Panc1 (cell line): ENCODE measurements around the gene CCDC85C. TPM values are rescaled to one million over a fixed set of nuclear protein-coding genes. Genes with fewer than 3 reads are reported as not detected.
A peak's percentile ranks its signal among the peaks of the same experiment; 100 is the strongest.

Experiments
- ATAC-seq: fragments of 200-7000 bp; cut with Tn5 transposase; 2 replicates; pipeline ENCODE4 v1.9.1; 2020; ENCODE audit warnings: mild to moderate bottlenecking, moderate library complexity
- BruUV-seq: library from RNA; stranded (reverse); fragments of 400-500 nt; replicated peaks from 2 replicates; lab custom pipeline; 2021; lab: Mats Ljungman, UMichigan
- CTCF ChIA-PET: fragments of 300-600 bp; sonication (Branson Sonifier 250); formaldehyde crosslinking; loops from one replicate; lab custom pipeline; 2022; ENCODE audit warnings: antibody characterized with exemption; lab: Charles Lee
- POLR2A ChIA-PET: fragments of 300-600 bp; sonication (Branson Sonifier 250); formaldehyde crosslinking; loops from one replicate; lab custom pipeline; 2022; ENCODE audit warnings: antibody characterized with exemption; lab: Charles Lee
- DNase-seq: peaks from one replicate; pipeline ENCODE4 v3.0.0-alpha.2; 2010; ENCODE audit warnings: low read depth, low spot score
- H3K27ac ChIP-seq: 2 replicates; pipeline ENCODE4 v1.5.1; 2011; ENCODE audit warnings: mild to moderate bottlenecking, low read length, inconsistent platforms
- H3K27me3 ChIP-seq: fragments of 200-500 bp; sonication (Bioruptor generic); 2 replicates; pipeline ENCODE4 v1.6.0; 2014; ENCODE audit warnings: low read length, inconsistent platforms; ENCODE audit not compliant: control insufficient read depth, insufficient read depth
- H3K36me3 ChIP-seq: fragments of 200-500 bp; sonication (Bioruptor generic); 2 replicates; pipeline ENCODE4 v1.5.1; 2014; ENCODE audit warnings: inconsistent platforms, mild to moderate bottlenecking, low read length, moderate library complexity; ENCODE audit not compliant: control insufficient read depth, insufficient read depth
- H3K4me1 ChIP-seq: 2 replicates; pipeline ENCODE4 v1.5.1; 2011; ENCODE audit warnings: inconsistent platforms, mild to moderate bottlenecking, low read length, moderate library complexity; ENCODE audit not compliant: control insufficient read depth, insufficient read depth
- H3K4me3 ChIP-seq, 2 experiments: 2 replicates each; pipeline ENCODE4 v1.5.1; 2011 to 2012; ENCODE audit warnings: low read depth in 2 of 2, low read length in 2 of 2, mild to moderate bottlenecking in 2 of 2, inconsistent platforms in 1 of 2, moderate library complexity in 1 of 2
- H3K9me3 ChIP-seq: fragments of 200-500 bp; sonication (Bioruptor generic); 2 replicates; pipeline ENCODE4 v1.5.1; 2014; ENCODE audit warnings: low read depth, mild to moderate bottlenecking, inconsistent platforms, low read length, moderate library complexity; ENCODE audit not compliant: control insufficient read depth, insufficient read depth
- CTCF ChIP-seq: fragments of 450-650 bp; IDR thresholded peaks from 2 replicates; pipeline ENCODE4 v1.5.1; 2017; ENCODE audit warnings: mild to moderate bottlenecking
- POLR2AphosphoS5 ChIP-seq: IDR thresholded peaks from 2 replicates; pipeline ENCODE4 v1.6.1; 2012; ENCODE audit warnings: mild to moderate bottlenecking, low read depth, low read length, moderate library complexity
- REST ChIP-seq, 2 experiments: IDR thresholded peaks; 2 replicates each; pipeline ENCODE4 v1.6.1; 2011 to 2012; ENCODE audit warnings: low read depth in 2 of 2, control low read depth in 1 of 2, low read length in 1 of 2, mild to moderate bottlenecking in 1 of 2, moderate library complexity in 1 of 2; ENCODE audit not compliant: insufficient read depth in 1 of 2
- SIN3A ChIP-seq: IDR thresholded peaks from 2 replicates; pipeline ENCODE4 v1.6.1; 2012; ENCODE audit warnings: low read depth, mild to moderate bottlenecking, low read length, moderate library complexity, borderline replicate concordance; ENCODE audit not compliant: insufficient read depth
- TCF7L2 ChIP-seq: IDR thresholded peaks from 2 replicates; pipeline ENCODE4 v1.6.1; 2011; ENCODE audit warnings: mild to moderate bottlenecking, low read depth, low read length, inconsistent platforms
- in situ Hi-C: cut with HindIII; loops from 2 replicates; pipeline ENCODE4 v1.10.0; 2016; ENCODE audit warnings: low sequenced_read_pairs, low pct_unique_long_range_greater_than_20kb
- intact Hi-C: fragments of 100-400 bp; cut with micrococcal nuclease; formaldehyde crosslinking; loops from one replicate; pipeline ENCODE4 v1.10.0; 2022; ENCODE audit not compliant: unreplicated experiment
- total RNA-seq: library from RNA; stranded (reverse); gene quantifications from one replicate; pipeline ENCODE4 v1.2.1, GENCODE V29; 2021; ENCODE audit not compliant: unreplicated experiment

The CCDC85C gene
- total RNA-seq, 1 experiment from 2014 or later: 96.6 TPM

GRCh38 chr14:99522457-99522891 is 81.5 kb downstream of the CCDC85C start:
- peaks cover 82% of the 10 kb centered on the region for H3K4me1 ChIP-seq
- no peak for DNase-seq
- peak; percentile 54 for ATAC-seq
- H3K27ac ChIP-seq: peak overlapping the region; percentile 81
- no peaks in the 10 kb centered on the region for H3K36me3 ChIP-seq
- H3K9me3 ChIP-seq: no peaks in the 10 kb centered on the region
- no peaks in the 10 kb centered on the region for H3K27me3 ChIP-seq
- ChIA-PET CTCF (interaction anchor here (1.4 kb wide), 1 partner anchor 52 kb away, joined by 3 read pairs; no protein-coding TSS in a partner anchor), POLR2A (no interaction called here)
- H3K4me3 ChIP-seq: no peak overlapping the region
- intact Hi-C loops: loop anchor here (2.0 kb wide), 1 partner anchor 32 kb away; no protein-coding TSS in a partner anchor
- in situ Hi-C loops: no loop called here
- no TSS peak for BruUV-seq
- no peak for TF ChIP-seq REST (IDR thresholded peaks at IDR 0.05; ENCODE audit: insufficient read depth in 1 of 2, low read depth in 2 of 2, low read length in 1 of 2)
- TF ChIP-seq SIN3A: no peak

- Histone ChIP-seq H3K4me3 (no peak overlapping the region), H3K27ac (peak overlapping the region; percentile 81), H3K36me3 (no peaks in the 10 kb centered on the region), H3K27me3 (no peaks in the 10 kb centered on the region), H3K9me3 (no peaks in the 10 kb centered on the region), H3K4me1 (peaks cover 78% of the 10 kb centered on the region)
- no peak for DNase-seq
- ATAC-seq: no peak
- TF ChIP-seq TCF7L2 (no peak), CTCF (no peak), POLR2AphosphoS5 (no peak), REST (IDR thresholded peaks at IDR 0.05; ENCODE audit: insufficient read depth in 1 of 2, low read depth in 2 of 2, low read length in 1 of 2) (no peak), SIN3A (no peak)
- CTCF ChIA-PET: interaction anchor here (1.4 kb wide), 1 partner anchor 52 kb away, joined by 3 read pairs; no protein-coding TSS in a partner anchor
- in situ Hi-C loops: no loop called here
- POLR2A ChIA-PET: no interaction called here
- no TSS peak for BruUV-seq
- intact Hi-C loops: loop anchor here (2.0 kb wide), 1 partner anchor 33 kb away; no protein-coding TSS in a partner anchor
Observed at GRCh38 chr14:99522025-99522401, 82.0 kb downstream of the CCDC85C start.
